Liver (tissue), 9 donors: Measurements from ENCODE around the gene RERE. TPM values are rescaled to one million over a fixed set of nuclear protein-coding genes. Genes with fewer than 3 reads are reported as not detected.

Experiments used
- DNase-seq: peaks from one replicate; pipeline ENCODE4 v3.0.0-alpha.2; 2017; ENCODE audit warnings: low spot score
- H3K27ac ChIP-seq, 2 donors: one replicate each; pipeline ENCODE4 v1.7.0; 2013; ENCODE audit warnings: inconsistent platforms in 2 of 2, low read length in 2 of 2, control low read depth in 1 of 2, low read depth in 1 of 2, mild to moderate bottlenecking in 1 of 2
- H3K27me3 ChIP-seq, 4 donors: one replicate each; pipeline versions ENCODE4 v1.6.1 to v1.7.0; 2013; ENCODE audit warnings: low read length in 3 of 4, inconsistent platforms in 1 of 4, mild to moderate bottlenecking in 1 of 4, moderate library complexity in 1 of 4; ENCODE audit not compliant: control insufficient read depth in 4 of 4, insufficient read depth in 4 of 4
- H3K36me3 ChIP-seq, 4 donors: one replicate each; pipeline versions ENCODE4 v1.6.1 to v1.7.0; 2013; ENCODE audit warnings: low read length in 3 of 4, mild to moderate bottlenecking in 3 of 4, low read depth in 1 of 4, moderate library complexity in 1 of 4; ENCODE audit not compliant: control insufficient read depth in 4 of 4, insufficient read depth in 3 of 4
- H3K4me1 ChIP-seq, 4 donors: one replicate each; pipeline versions ENCODE4 v1.6.1 to v1.7.0; 2013; ENCODE audit warnings: low read length in 3 of 4, mild to moderate bottlenecking in 3 of 4, moderate library complexity in 1 of 4; ENCODE audit not compliant: control insufficient read depth in 4 of 4, insufficient read depth in 4 of 4
- H3K4me3 ChIP-seq, 3 donors: one replicate each; pipeline versions ENCODE4 v1.6.1 to v1.7.0; 2013; ENCODE audit warnings: low read length in 3 of 3, control low read depth in 1 of 3, low read depth in 1 of 3, mild to moderate bottlenecking in 1 of 3
- H3K9ac ChIP-seq, 2 donors: one replicate each; pipeline ENCODE4 v1.7.0; 2013; ENCODE audit warnings: low read length in 2 of 2, mild to moderate bottlenecking in 2 of 2, moderate library complexity in 2 of 2, control low read depth in 1 of 2, low read depth in 1 of 2
- H3K9me3 ChIP-seq, 4 donors: one replicate each; pipeline versions ENCODE4 v1.6.1 to v1.7.0; 2013; ENCODE audit warnings: low read length in 3 of 4; ENCODE audit not compliant: control insufficient read depth in 4 of 4
- CTCF ChIP-seq: fragments of 150-350 bp; IDR thresholded peaks from 2 replicates; pipeline ENCODE4 v1.5.1; 2017; ENCODE audit warnings: improper control_type of control experiment, low read depth, low read length; ENCODE audit not compliant: missing input control
- FOXA2 ChIP-seq: IDR thresholded peaks from 2 replicates; pipeline ENCODE4 v1.6.1; 2016; ENCODE audit warnings: antibody characterized with exemption
- HNF4A ChIP-seq, 2 donors: conservative IDR thresholded peaks; 2 replicates each; pipeline ENCODE4 v1.6.1; 2016; ENCODE audit warnings: antibody characterized with exemption in 2 of 2, mild to moderate bottlenecking in 2 of 2
- RAD21 ChIP-seq, 2 donors: IDR thresholded peaks; 2 replicates each; pipeline ENCODE4 v1.6.1; 2016; ENCODE audit warnings: antibody characterized with exemption in 2 of 2, mild to moderate bottlenecking in 2 of 2
- YY1 ChIP-seq: IDR thresholded peaks from 2 replicates; pipeline ENCODE4 v1.6.1; 2016; ENCODE audit warnings: antibody characterized with exemption, mild to moderate bottlenecking
- WGBS: extraction: QIAGEN DNeasy Blood & Tissue Kit; methylation state at CpG from one replicate; pipeline ENCODE4 v1.1.7; 2013; 5-methylcytosine and 5-hydroxymethylcytosine counted together
- polyA plus RNA-seq, 2 donors: library from polyadenylated mRNA; stranded (reverse) in 1 of 2; unstranded in 1 of 2; fragments of 200-250 nt in 1 of 2; fragments of >200 nt in 1 of 2; fragmentation: Nextera tagmentation in 1 of 2; extraction: Ambion mirVana in 1 of 2; gene quantifications; one replicate each; pipeline versions ENCODE4 v1.2.1 to v1.2.3, GENCODE V29; 2013 to 2015
- total RNA-seq, 2 donors: library from RNA; depleted of rRNA; stranded (reverse); fragments of >200 nt; gene quantifications; one replicate each; pipeline ENCODE4 v1.2.3, GENCODE V29; 2014
- TF ChIP-seq, protein P1 (sequence below): IDR thresholded peaks from 2 replicates; pipeline ENCODE4 v1.6.1; 2016; ENCODE audit warnings: antibody characterized with exemption, mild to moderate bottlenecking
- TF ChIP-seq, protein P2 (sequence below): IDR thresholded peaks from 2 replicates; pipeline ENCODE4 v1.6.1; 2016; ENCODE audit warnings: antibody characterized with exemption
- TF ChIP-seq, protein P3 (sequence below): IDR thresholded peaks from 2 replicates; pipeline ENCODE4 v1.6.1; 2016; ENCODE audit warnings: antibody characterized with exemption
- donor health status: healthy.
- donor health status: healthy.
- donor health status: healthy.
- donor health status: healthy.
- donor health status: healthy.

The RERE gene
- total and polyA plus RNA-seq, 4 donors: 9.8 to 49.1 (median 24.8) TPM

- Histone ChIP-seq H3K4me3 (no peak overlapping the region), H3K9me3 (no peaks in the 10 kb centered on the region), H3K9ac (no peak overlapping the region), H3K36me3 (no peaks in the 10 kb centered on the region), H3K27me3 (no peaks in the 10 kb centered on the region), H3K27ac (no peak overlapping the region), H3K4me1 (peaks cover 10 to 41% (median 32%) of the 10 kb centered on the region in 4 donors)
- 95% methylated on average over 5 of the region's 5 CpGs for WGBS
- no peak for DNase-seq
- no peak for TF ChIP-seq YY1
- TF ChIP-seq, protein P1, sequence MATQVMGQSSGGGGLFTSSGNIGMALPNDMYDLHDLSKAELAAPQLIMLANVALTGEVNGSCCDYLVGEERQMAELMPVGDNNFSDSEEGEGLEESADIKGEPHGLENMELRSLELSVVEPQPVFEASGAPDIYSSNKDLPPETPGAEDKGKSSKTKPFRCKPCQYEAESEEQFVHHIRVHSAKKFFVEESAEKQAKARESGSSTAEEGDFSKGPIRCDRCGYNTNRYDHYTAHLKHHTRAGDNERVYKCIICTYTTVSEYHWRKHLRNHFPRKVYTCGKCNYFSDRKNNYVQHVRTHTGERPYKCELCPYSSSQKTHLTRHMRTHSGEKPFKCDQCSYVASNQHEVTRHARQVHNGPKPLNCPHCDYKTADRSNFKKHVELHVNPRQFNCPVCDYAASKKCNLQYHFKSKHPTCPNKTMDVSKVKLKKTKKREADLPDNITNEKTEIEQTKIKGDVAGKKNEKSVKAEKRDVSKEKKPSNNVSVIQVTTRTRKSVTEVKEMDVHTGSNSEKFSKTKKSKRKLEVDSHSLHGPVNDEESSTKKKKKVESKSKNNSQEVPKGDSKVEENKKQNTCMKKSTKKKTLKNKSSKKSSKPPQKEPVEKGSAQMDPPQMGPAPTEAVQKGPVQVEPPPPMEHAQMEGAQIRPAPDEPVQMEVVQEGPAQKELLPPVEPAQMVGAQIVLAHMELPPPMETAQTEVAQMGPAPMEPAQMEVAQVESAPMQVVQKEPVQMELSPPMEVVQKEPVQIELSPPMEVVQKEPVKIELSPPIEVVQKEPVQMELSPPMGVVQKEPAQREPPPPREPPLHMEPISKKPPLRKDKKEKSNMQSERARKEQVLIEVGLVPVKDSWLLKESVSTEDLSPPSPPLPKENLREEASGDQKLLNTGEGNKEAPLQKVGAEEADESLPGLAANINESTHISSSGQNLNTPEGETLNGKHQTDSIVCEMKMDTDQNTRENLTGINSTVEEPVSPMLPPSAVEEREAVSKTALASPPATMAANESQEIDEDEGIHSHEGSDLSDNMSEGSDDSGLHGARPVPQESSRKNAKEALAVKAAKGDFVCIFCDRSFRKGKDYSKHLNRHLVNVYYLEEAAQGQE: no peak
These were observed 178.3 kb downstream of the RERE start for GRCh38 chr1:8639148-8639547.

GRCh38 chr1:8633741-8634501, 183.5 kb downstream of the RERE start:
- Histone ChIP-seq H3K4me3 (no peak overlapping the region), H3K9me3 (no peaks in the 10 kb centered on the region), H3K9ac (no peak overlapping the region), H3K36me3 (peaks cover 0 to 2% (median 0%) of the 10 kb centered on the region in 4 donors), H3K27ac (no peak overlapping the region), H3K4me1 (peaks cover 2 to 26% (median 16%) of the 10 kb centered on the region in 4 donors), H3K27me3 (no peaks in the 10 kb centered on the region)
- TF ChIP-seq, protein P2, sequence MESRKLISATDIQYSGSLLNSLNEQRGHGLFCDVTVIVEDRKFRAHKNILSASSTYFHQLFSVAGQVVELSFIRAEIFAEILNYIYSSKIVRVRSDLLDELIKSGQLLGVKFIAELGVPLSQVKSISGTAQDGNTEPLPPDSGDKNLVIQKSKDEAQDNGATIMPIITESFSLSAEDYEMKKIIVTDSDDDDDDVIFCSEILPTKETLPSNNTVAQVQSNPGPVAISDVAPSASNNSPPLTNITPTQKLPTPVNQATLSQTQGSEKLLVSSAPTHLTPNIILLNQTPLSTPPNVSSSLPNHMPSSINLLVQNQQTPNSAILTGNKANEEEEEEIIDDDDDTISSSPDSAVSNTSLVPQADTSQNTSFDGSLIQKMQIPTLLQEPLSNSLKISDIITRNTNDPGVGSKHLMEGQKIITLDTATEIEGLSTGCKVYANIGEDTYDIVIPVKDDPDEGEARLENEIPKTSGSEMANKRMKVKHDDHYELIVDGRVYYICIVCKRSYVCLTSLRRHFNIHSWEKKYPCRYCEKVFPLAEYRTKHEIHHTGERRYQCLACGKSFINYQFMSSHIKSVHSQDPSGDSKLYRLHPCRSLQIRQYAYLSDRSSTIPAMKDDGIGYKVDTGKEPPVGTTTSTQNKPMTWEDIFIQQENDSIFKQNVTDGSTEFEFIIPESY: no peak
- TF ChIP-seq YY1: no peak
- no peak for TF ChIP-seq HNF4A (conservative IDR thresholded peaks at IDR 0.05)
- no peak for TF ChIP-seq CTCF
- no peak for TF ChIP-seq FOXA2
- TF ChIP-seq, protein P3, sequence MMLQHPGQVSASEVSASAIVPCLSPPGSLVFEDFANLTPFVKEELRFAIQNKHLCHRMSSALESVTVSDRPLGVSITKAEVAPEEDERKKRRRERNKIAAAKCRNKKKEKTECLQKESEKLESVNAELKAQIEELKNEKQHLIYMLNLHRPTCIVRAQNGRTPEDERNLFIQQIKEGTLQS: no peak
- no peak for TF ChIP-seq RAD21 (IDR thresholded peaks at IDR 0.05)
- 95% methylated on average over 5 of the region's 5 CpGs for WGBS
- no peak for DNase-seq
